Panc1 (cell line): ENCODE results near the gene GTF2I. TPM values are rescaled to one million over a fixed set of nuclear protein-coding genes. Genes with fewer than 3 reads are reported as not detected.
"Not testable (repeated sequence)": the region's sequence is repeated elsewhere in the genome, so short reads cannot be mapped to it uniquely, and the experiment has no call there.

Source experiments
- ATAC-seq: fragments of 200-7000 bp; cut with Tn5 transposase; 2 replicates; pipeline ENCODE4 v1.9.1; 2020; ENCODE audit warnings: mild to moderate bottlenecking, moderate library complexity
- BruUV-seq: library from RNA; stranded (reverse); fragments of 400-500 nt; replicated peaks from 2 replicates; lab custom pipeline; 2021; lab: Mats Ljungman, UMichigan
- CTCF ChIA-PET: fragments of 300-600 bp; sonication (Branson Sonifier 250); formaldehyde crosslinking; loops from one replicate; lab custom pipeline; 2022; ENCODE audit warnings: antibody characterized with exemption; lab: Charles Lee
- POLR2A ChIA-PET: fragments of 300-600 bp; sonication (Branson Sonifier 250); formaldehyde crosslinking; loops from one replicate; lab custom pipeline; 2022; ENCODE audit warnings: antibody characterized with exemption; lab: Charles Lee
- DNase-seq: peaks from one replicate; pipeline ENCODE4 v3.0.0-alpha.2; 2010; ENCODE audit warnings: low read depth, low spot score
- H3K27ac ChIP-seq: 2 replicates; pipeline ENCODE4 v1.5.1; 2011; ENCODE audit warnings: mild to moderate bottlenecking, low read length, inconsistent platforms
- H3K27me3 ChIP-seq: fragments of 200-500 bp; sonication (Bioruptor generic); 2 replicates; pipeline ENCODE4 v1.6.0; 2014; ENCODE audit warnings: low read length, inconsistent platforms; ENCODE audit not compliant: control insufficient read depth, insufficient read depth
- H3K36me3 ChIP-seq: fragments of 200-500 bp; sonication (Bioruptor generic); 2 replicates; pipeline ENCODE4 v1.5.1; 2014; ENCODE audit warnings: inconsistent platforms, mild to moderate bottlenecking, low read length, moderate library complexity; ENCODE audit not compliant: control insufficient read depth, insufficient read depth
- H3K4me1 ChIP-seq: 2 replicates; pipeline ENCODE4 v1.5.1; 2011; ENCODE audit warnings: inconsistent platforms, mild to moderate bottlenecking, low read length, moderate library complexity; ENCODE audit not compliant: control insufficient read depth, insufficient read depth
- H3K4me3 ChIP-seq, 2 experiments: 2 replicates each; pipeline ENCODE4 v1.5.1; 2011 to 2012; ENCODE audit warnings: low read depth in 2 of 2, low read length in 2 of 2, mild to moderate bottlenecking in 2 of 2, inconsistent platforms in 1 of 2, moderate library complexity in 1 of 2
- H3K9me3 ChIP-seq: fragments of 200-500 bp; sonication (Bioruptor generic); 2 replicates; pipeline ENCODE4 v1.5.1; 2014; ENCODE audit warnings: low read depth, mild to moderate bottlenecking, inconsistent platforms, low read length, moderate library complexity; ENCODE audit not compliant: control insufficient read depth, insufficient read depth
- CTCF ChIP-seq: fragments of 450-650 bp; IDR thresholded peaks from 2 replicates; pipeline ENCODE4 v1.5.1; 2017; ENCODE audit warnings: mild to moderate bottlenecking
- POLR2AphosphoS5 ChIP-seq: IDR thresholded peaks from 2 replicates; pipeline ENCODE4 v1.6.1; 2012; ENCODE audit warnings: mild to moderate bottlenecking, low read depth, low read length, moderate library complexity
- REST ChIP-seq, 2 experiments: IDR thresholded peaks; 2 replicates each; pipeline ENCODE4 v1.6.1; 2011 to 2012; ENCODE audit warnings: low read depth in 2 of 2, control low read depth in 1 of 2, low read length in 1 of 2, mild to moderate bottlenecking in 1 of 2, moderate library complexity in 1 of 2; ENCODE audit not compliant: insufficient read depth in 1 of 2
- SIN3A ChIP-seq: IDR thresholded peaks from 2 replicates; pipeline ENCODE4 v1.6.1; 2012; ENCODE audit warnings: low read depth, mild to moderate bottlenecking, low read length, moderate library complexity, borderline replicate concordance; ENCODE audit not compliant: insufficient read depth
- TCF7L2 ChIP-seq: IDR thresholded peaks from 2 replicates; pipeline ENCODE4 v1.6.1; 2011; ENCODE audit warnings: mild to moderate bottlenecking, low read depth, low read length, inconsistent platforms
- in situ Hi-C: cut with HindIII; loops from 2 replicates; pipeline ENCODE4 v1.10.0; 2016; ENCODE audit warnings: low sequenced_read_pairs, low pct_unique_long_range_greater_than_20kb
- intact Hi-C: fragments of 100-400 bp; cut with micrococcal nuclease; formaldehyde crosslinking; loops from one replicate; pipeline ENCODE4 v1.10.0; 2022; ENCODE audit not compliant: unreplicated experiment
- total RNA-seq: library from RNA; stranded (reverse); gene quantifications from one replicate; pipeline ENCODE4 v1.2.1, GENCODE V29; 2021; ENCODE audit not compliant: unreplicated experiment

Gene GTF2I
- total RNA-seq, 1 experiment from 2014 or later = 305 TPM

GRCh38 chr7:74667013-74667412, 9.5 kb downstream of the GTF2I start:
- peaks cover 42% of the 10 kb centered on the region for H3K4me1 ChIP-seq
- H3K27ac ChIP-seq, in situ Hi-C loops, H3K36me3 ChIP-seq, CTCF ChIA-PET, H3K27me3 ChIP-seq, intact Hi-C loops, BruUV-seq, ATAC-seq, DNase-seq, H3K4me3 ChIP-seq, H3K9me3 ChIP-seq: not testable (repeated sequence)
- POLR2A ChIA-PET = interaction anchor here (0.6 kb wide), 1 partner anchor 9 kb away, joined by 3 read pairs; the partner anchor contains the start of gene GTF2I

- peaks cover 42% of the 10 kb centered on the region for H3K4me1 ChIP-seq
- POLR2A ChIA-PET, intact Hi-C loops, DNase-seq, ATAC-seq, H3K4me3 ChIP-seq, H3K27ac ChIP-seq, H3K36me3 ChIP-seq, BruUV-seq, H3K27me3 ChIP-seq, H3K9me3 ChIP-seq, CTCF ChIA-PET, in situ Hi-C loops: not testable (repeated sequence)
These were observed 10.0 kb downstream of the GTF2I start for GRCh38 chr7:74667520-74667919.

- no peaks in the 10 kb centered on the region for H3K27me3 ChIP-seq
- ChIA-PET CTCF (no interaction called here), POLR2A (interaction anchor here (1.1 kb wide), 1 partner anchor 12 kb away, joined by 20 read pairs; no protein-coding TSS in a partner anchor)
- TF ChIP-seq TCF7L2 (no peak), SIN3A (no peak), CTCF (no peak), POLR2AphosphoS5 (no peak), REST (IDR thresholded peaks at IDR 0.05; ENCODE audit: insufficient read depth in 1 of 2, low read depth in 2 of 2, low read length in 1 of 2) (no peak)
- DNase-seq (no peak), ATAC-seq (no peak)
- peak overlapping the region; percentile 66; the same call in 1 of the 2 replicates for H3K27ac ChIP-seq
- intact Hi-C loops (no loop called here), in situ Hi-C loops (no loop called here)
- H3K4me3 ChIP-seq = no peak overlapping the region
- H3K4me1 ChIP-seq = peaks cover 49% of the 10 kb centered on the region
- no peaks in the 10 kb centered on the region for H3K36me3 ChIP-seq
- BruUV-seq = no TSS peak
- H3K9me3 ChIP-seq = no peaks in the 10 kb centered on the region
These were observed 14.1 kb downstream of the GTF2I start for GRCh38 chr7:74671602-74672001.
